IPS-18c (cell line): ENCODE results near the gene XAGE5.
"Not testable (repeated sequence)": the region's sequence is repeated elsewhere in the genome, so short reads cannot be mapped to it uniquely, and the experiment has no call there.

Source experiments
- H3K4me3 ChIP-seq: 2 replicates; pipeline ENCODE4 v1.7.0; 2013; ENCODE audit warnings: low read depth, mild to moderate bottlenecking, low read length, moderate library complexity; ENCODE audit not compliant: insufficient read depth
- H3K9me3 ChIP-seq: one replicate; pipeline ENCODE4 v1.6.1; 2013; ENCODE audit warnings: mild to moderate bottlenecking, low read length, moderate library complexity; ENCODE audit not compliant: control insufficient read depth, insufficient read depth

The XAGE5 gene, protein sequence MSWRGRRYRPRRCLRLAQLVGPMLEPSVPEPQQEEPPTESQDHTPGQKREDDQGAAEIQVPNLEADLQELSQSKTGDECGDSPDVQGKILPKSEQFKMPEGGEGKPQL

GRCh38 chrX:52811065-52811625, at the start of gene XAGE5:
Gene XAGE5 (plus strand): TSS chrX:52811287. CDS start chrX:52812567, 1,280 bp downstream.
- H3K4me3 ChIP-seq, result no peak within 1 kb of the TSS
- H3K9me3 ChIP-seq, result peaks cover 4% of the 10 kb centered on the region

DNA sequence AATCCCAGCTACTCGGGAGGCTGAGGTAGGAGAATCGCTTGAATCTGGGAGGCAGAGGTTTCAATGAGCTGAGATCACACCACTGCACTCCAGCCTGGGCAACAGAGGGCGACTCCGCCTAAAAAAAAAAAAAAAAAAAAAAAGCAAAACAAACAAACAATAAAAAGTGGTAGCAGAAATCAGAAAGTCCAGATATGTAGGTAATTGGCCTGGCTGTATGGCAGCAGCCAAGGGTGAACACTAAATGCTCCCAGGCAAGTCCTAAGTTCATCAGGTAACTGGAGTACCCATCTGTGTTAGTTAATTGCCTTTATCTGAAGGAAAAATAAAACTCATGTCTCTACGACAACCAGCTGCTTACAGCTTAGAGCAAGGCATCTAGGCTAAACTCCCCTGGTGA, 45.1 kb upstream of the XAGE5 start:
- not testable (repeated sequence) for H3K4me3 ChIP-seq, H3K9me3 ChIP-seq

- not testable (repeated sequence) for H3K9me3 ChIP-seq
These were observed 37.6 kb upstream of the XAGE5 start for GRCh38 chrX:52773504-52773903.

GRCh38 chrX:52797327-52797726, 13.8 kb upstream of the XAGE5 start, which contains the start of gene SPANXN5:
Gene SPANXN5 (minus strand): TSS chrX:52797427. CDS start chrX:52797348, 79 bp downstream.
- H3K4me3 ChIP-seq, H3K9me3 ChIP-seq: not testable (repeated sequence)

More at GRCh38 chrX:52773504-52773903, 37.6 kb upstream of the XAGE5 start:
- H3K4me3 ChIP-seq, result not testable (repeated sequence)

GRCh38 chrX:52804876-52805275, 6.2 kb upstream of the XAGE5 start:
- H3K4me3 ChIP-seq, H3K9me3 ChIP-seq: not testable (repeated sequence)

- Histone ChIP-seq H3K9me3 (no peaks in the 10 kb centered on the region), H3K4me3 (no peak overlapping the region)
These were observed 8.7 kb downstream of the XAGE5 start for GRCh38 chrX:52819788-52820187.

DNA sequence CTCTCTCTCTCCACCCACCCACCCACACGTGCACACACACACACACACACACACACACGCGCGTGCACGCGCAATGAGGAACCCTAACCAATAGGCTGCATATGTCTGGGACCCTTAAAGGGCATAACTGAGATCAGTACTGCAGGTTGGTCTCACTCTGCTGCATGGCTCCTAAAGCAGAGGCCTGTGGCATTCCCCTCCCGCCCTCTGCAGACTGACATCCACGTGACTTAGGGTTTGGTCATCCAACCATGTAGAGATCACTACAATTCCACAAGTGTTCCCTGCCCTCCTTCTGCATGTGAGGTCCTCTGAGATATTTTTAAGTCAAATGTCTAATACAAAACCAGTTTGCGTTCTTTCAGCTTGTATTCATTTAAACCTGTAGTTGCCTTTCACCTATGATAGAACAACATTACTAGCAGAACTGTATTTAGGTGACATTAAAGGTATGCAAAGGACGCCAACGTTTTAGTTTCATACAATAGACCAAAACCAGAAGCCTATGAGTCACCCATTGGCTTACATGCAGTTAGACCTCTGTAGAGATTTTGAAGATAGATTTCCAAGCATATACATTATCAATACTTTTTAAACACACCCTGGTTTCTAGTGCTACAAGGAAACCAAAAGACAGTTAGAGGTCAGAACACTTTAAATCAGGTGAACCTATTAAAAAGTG, 10.1 kb downstream of the XAGE5 start:
- Histone ChIP-seq H3K4me3 (no peak overlapping the region), H3K9me3 (no peaks in the 10 kb centered on the region)

DNA sequence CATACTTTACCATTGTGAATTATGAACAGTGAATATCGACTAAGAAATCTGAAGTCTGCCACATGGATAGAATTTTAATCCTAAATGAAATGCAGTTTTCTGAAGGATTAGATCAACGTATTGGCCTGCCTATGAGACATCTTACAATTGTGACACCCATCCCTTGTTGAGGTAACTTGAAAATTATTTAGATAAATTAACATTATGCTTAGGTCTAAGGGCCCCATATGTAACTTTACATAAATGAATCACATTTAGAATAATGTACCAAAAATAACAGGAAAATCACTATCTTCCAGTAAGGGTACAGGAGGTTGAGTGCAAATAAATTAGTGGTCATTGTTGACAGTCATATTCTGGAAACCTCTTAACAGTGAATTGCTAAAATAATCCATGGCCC, 13.5 kb downstream of the XAGE5 start:
- H3K4me3 ChIP-seq, result no peak overlapping the region
- peaks cover 4% of the 10 kb centered on the region for H3K9me3 ChIP-seq

DNA sequence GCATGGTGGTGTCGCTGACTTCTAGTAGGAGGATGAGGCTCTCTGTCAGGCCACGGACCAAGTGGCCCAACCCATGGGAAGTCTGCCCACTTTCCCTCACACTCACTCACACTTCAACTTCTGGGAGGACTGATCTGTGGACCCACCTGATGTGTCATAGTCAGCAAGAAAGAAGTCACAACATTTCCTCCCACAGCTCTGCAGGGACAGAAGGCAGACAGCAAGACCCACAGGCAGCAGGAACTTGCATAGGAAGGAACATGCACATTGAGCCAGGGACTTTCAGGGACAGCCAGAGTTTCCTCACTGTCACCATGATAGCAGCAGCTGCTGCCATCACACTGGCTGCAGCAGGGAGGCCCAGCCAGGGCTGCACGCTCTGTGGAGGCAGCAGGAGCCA, 19.5 kb downstream of the XAGE5 start:
- Histone ChIP-seq H3K4me3 (no peak overlapping the region), H3K9me3 (peaks cover 11% of the 10 kb centered on the region)

- no peaks in the 10 kb centered on the region for H3K9me3 ChIP-seq
- H3K4me3 ChIP-seq, result no peak overlapping the region
These were observed 28.1 kb downstream of the XAGE5 start for GRCh38 chrX:52839137-52839536.

- not testable (repeated sequence) for H3K4me3 ChIP-seq
These were observed 32.5 kb downstream of the XAGE5 start for GRCh38 chrX:52843619-52844018.

DNA sequence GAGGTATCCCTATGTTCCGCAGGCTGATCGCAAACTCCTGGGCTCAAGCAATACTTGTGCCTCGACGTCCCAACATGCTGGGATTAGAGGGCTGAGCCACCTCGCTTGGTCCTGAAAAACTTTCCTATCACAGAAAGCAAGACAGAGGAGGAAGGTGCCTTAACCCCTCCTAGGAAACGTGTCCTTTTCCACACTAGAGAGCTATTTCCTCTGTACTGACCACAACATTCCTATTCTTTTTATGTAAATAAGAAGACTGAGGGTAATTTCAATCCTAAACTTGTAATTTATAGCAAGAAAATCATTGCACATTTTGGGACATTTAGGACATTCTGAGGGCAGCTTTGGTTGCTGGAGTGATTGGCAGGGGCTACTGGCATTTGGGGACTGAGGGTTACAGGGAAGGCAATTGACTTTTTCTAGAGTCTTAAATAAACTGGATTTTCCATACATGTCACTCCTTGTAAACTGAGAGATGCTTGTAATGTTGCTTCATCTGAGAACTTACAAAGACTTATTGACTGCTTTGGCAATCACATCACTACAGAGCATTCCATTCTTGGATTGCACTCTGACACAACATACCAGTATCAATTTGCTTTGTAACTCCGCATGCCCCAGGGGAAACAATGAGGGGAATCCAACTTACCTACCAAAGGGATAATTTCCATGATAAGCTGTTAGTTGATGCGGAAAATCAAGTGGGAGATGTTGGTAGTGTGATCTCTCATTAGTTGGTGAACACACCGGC, 41.2 kb downstream of the XAGE5 start:
- H3K9me3 ChIP-seq, result peaks cover 13% of the 10 kb centered on the region
- no peak overlapping the region for H3K4me3 ChIP-seq

More at GRCh38 chrX:52843619-52844018, 32.5 kb downstream of the XAGE5 start:
- H3K9me3 ChIP-seq, result not testable (repeated sequence)

DNA sequence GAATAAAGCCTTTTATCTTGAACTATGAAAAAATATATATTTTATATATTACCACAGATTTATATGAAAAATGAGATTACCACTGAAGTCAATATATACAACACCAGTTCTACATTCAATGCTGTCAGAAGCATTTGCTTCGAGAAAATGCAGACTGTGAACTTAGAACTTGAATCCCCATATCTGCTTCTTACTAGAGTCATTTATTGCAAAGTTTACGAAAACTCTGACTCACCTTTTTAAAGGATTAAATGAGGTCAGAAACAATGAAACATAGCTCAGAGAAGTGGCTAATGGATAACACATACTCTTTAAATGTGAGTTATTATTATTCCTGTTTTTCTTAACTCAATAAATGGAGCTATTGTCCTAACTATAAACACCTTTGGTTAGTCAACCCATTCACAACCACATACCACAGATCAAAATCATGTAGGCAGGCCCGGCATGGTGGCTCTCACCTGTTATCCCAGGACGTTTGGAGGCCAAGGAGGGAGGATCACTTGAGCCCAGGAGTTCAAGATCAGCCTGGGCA, 46.0 kb downstream of the XAGE5 start:
- not testable (repeated sequence) for H3K4me3 ChIP-seq, H3K9me3 ChIP-seq

- Histone ChIP-seq H3K9me3 (no peaks in the 10 kb centered on the region), H3K4me3 (no peak overlapping the region)
These were observed 54.4 kb downstream of the XAGE5 start for GRCh38 chrX:52865343-52865998.
